ENCODE measurements around the gene GARIN5A.

DNA sequence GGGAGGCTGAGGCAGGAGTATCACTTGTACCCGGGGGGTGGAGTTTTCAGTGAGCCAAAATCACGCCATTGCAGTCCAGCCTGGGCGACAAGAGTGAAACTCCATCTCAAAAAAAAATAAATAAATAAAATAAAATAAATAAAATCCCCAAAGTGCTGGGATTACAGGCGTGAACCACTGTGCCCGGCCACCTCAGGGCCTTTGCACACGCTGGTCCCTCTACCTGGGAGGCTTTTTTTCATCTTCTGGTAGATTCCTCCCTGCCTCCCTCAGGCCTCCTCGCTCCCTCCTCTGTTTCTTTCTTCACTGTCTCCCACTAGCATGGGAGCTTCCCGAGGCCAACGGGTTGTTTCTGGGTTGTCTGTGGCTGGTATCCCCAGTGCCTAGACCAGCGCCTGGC, 28.9 kb downstream of the GARIN5A start:
- TF ChIP-seq EZH2 (IDR thresholded peaks at IDR 0.05; ENCODE audit: insufficient read depth, poor library complexity, severe bottlenecking) (no peak), EZH2phosphoT487 (IDR thresholded peaks at IDR 0.05; ENCODE audit: insufficient read depth, low read depth) (no peak)

All from GM23248 (cell line).